HS-5 (cell line): ENCODE data around the gene EFNB3.

Experiments used
- DNase-seq: peaks from one replicate; pipeline ENCODE4 v3.0.0-alpha.2; 2012; ENCODE audit warnings: low read depth

The EFNB3 gene

DNA sequence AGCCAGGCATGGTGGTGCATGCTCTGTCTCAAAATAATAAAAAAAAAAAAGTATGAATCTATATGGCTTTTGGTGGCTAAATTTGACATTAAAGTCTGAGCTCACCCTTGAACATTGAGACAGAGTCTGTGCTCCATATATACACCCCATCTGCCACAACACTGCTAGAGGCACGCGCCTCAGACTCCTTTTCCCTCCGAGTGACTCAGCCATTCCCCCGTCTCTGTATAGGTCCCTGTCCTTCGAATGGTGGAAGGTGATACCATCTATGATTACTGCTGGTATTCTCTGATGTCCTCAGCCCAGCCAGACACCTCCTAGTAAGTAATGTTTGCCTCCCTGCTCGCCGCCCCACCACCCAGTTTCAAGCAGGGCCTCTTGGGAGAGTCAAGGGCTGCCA is 4.5 kb upstream of the EFNB3 start:
- no peak for DNase-seq

DNA sequence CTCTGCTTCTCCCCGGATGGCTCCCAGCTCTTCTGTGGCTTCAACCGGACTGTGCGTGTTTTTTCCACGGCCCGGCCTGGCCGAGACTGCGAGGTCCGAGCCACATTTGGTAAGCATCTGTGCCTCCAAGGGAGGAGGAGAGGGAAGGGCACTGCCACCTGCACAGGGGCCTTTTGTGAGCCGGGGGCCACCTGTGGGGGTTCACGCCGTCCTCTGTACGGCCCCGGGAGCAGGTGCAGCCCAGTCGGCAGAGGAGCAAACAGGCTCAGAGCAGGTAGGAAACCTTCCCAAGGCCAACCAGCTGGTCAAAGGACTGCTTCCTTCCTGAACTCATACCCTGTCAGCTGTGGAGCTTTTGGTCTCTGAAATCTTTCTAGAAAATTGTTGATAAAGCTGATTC is 3.3 kb upstream of the EFNB3 start:
- no peak for DNase-seq

DNA sequence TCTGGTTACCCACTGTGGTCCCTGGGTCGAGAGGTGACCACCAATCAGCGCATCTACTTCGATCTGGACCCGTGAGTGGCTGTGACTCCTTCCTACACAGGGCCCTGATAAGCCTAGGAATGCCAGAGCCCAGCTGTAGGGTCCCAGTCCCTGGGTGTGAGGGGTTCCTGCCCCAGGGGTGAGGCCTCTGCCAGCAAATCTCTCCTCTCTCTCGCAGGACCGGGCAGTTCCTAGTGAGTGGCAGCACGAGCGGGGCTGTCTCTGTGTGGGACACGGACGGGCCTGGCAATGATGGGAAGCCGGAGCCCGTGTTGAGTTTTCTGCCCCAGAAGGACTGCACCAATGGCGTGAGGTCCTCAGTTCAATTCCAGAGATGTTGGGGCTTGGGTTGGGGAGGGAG is 2.2 kb upstream of the EFNB3 start:
- DNase-seq, result no peak

GRCh38 chr17:7703584-7704479 is 1.2 kb upstream of the EFNB3 start:
- DNase-seq, result no peak

DNA sequence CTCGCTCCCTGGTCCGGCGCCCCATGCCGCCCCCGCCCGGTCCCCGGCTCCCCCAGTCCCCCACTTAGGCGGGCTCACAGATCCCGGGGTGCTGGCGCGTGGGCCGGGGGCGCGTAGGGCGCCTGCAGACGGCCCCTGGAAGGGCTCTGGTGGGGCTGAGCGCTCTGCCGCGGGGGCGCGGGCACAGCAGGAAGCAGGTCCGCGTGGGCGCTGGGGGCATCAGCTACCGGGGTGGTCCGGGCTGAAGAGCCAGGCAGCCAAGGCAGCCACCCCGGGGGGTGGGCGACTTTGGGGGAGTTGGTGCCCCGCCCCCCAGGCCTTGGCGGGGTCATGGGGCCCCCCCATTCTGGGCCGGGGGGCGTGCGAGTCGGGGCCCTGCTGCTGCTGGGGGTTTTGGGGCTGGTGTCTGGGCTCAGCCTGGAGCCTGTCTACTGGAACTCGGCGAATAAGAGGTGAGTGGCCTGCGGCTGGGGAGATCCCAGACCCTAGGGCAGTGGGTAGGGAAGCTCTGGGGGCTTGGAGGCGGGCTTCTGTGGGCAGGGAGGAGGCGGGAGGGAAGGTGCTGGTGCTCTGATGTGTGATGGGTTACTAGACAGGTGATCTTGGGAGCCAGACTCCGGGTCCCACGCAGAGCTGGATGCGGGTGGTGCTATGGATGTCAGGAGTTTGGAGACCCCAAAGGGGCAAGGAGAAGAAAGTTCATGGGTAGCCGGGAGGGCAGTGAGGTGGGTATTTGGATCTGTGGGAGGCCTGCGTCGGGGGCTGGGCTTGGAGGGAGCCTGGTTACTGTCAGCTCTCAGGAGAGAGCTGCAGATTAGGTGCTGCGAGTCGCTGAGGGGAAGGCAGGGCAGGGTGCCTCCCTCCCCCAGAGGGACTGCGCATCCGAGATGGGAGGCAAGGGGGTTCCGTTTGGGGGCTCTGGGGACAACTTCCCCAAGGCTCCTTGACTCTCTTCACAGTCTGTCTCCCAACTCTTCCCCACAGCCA is 560 bp downstream of the EFNB3 start:
- DNase-seq, result no peak

- no peak for DNase-seq
These were observed 1.8 kb downstream of the EFNB3 start for GRCh38 chr17:7706631-7707354.

GRCh38 chr17:7707446-7707845 is 2.4 kb downstream of the EFNB3 start:
- no peak for DNase-seq

- DNase-seq, result no peak
These were observed 3.1 kb downstream of the EFNB3 start for GRCh38 chr17:7707858-7708750.

DNA sequence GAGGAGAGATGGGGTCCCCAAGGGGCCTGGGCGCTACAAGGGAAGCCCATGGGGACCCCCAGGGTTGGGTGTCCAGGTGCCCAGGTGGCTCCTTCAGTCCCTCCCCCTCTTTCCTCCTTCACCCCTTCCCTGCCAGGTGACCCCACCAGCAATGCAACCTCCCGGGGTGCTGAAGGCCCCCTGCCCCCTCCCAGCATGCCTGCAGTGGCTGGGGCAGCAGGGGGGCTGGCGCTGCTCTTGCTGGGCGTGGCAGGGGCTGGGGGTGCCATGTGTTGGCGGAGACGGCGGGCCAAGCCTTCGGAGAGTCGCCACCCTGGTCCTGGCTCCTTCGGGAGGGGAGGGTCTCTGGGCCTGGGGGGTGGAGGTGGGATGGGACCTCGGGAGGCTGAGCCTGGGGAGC is 4.0 kb downstream of the EFNB3 start:
- no peak for DNase-seq

GRCh38 chr17:7710301-7710700 is 5.3 kb downstream of the EFNB3 start:
- no peak for DNase-seq

GRCh38 chr17:7711051-7711755 is 6.2 kb downstream of the EFNB3 start:
- no peak for DNase-seq

DNA sequence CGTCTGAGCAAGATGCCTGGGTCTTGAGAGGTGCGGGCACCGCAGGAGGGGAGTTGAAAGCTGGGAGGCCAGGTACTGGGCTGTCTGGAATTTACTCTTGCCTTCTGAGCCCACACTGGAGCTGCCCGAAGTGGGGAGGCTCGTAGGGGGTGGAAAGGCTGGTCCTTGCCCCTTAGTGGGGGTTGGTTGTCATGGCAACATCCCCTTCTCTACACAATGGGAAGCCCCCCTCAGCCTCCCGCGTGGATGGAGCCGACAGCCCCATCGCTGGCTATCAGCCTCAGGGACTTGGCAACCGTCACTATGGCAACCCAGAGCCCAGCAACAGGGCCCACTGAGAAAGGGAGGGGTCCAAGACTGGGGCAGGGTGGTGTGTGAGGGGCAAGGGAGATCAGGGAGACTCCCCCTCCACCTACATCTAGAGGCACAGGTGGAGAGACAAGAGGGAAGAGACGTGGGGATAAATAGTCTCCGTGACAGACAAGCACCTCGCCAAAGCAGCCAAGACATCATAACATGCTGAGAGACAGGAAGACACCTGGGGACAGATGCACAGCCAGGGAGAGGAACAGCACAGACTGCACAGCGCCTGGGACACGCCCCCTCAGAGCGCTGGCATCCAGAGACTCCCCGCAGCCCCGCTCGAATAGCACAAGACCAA is 7.2 kb downstream of the EFNB3 start:
- no peak for DNase-seq

DNA sequence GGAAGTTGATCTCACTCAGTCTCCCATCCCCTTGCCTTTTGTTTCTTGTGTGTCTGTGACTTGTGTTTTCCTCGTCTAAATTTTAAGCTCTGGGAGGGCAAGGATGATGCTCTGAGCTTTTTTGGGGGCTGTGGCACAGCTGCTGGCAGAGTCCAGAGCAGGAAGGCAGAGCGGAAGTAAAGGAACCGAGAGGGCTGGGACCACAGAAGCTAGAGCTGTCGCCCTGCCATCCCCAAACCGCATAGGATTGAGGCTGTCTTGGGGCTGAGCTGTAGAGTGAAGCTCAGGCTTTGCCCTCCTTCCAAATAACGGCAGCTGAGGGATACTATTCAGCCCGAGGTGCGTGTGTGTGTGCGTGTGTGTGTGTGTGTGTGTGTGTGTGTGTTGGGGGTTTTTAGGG is 8.8 kb downstream of the EFNB3 start:
- DNase-seq, result no peak

GRCh38 chr17:7714721-7715594 is 10.0 kb downstream of the EFNB3 start:
- no peak for DNase-seq

DNA sequence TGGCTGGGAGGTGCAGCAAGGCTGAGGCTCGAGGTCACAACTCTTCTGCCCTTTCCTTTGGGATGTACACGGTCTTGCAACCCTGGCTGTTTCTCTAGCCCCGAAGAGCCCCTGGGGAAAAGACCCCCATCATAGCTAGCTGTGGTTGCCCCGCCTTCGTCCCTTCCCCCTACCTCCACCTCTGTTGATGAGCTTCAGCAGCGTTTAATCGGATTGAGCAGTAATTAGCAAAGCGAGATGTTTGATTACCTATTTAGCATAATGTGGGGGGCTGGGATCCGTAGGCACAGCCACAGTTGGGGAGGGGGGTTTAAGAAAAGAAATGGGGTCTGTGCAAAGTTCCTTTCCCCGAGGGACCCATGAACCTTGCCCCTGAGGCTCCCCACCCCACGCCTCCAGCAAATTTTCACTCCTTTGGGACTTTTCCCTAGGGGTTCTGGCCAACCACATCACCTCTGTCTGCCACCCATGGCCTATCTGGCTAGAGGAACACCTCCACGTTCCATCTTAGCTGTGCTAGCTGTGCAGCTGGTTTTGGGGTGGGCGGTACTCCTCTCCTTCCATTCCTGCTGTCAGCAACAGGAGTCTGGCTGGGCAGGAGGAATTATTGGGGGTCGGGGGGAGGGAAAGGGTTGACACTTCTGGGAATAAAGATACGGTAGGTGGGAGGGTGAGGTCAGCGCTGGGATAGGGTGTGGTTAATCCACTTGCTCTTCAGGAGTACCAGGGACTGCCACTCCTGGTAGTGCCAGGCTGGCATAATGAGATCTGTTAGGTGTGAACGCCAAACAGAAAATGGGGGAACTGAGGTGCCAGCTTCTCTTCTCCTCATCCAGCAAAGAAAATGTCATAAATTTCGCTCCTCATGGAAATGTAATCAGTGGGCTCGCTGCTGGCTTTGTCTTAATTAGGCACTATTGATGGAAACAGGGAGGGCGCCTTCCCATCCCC is 11.2 kb downstream of the EFNB3 start:
- DNase-seq, result no peak

DNA sequence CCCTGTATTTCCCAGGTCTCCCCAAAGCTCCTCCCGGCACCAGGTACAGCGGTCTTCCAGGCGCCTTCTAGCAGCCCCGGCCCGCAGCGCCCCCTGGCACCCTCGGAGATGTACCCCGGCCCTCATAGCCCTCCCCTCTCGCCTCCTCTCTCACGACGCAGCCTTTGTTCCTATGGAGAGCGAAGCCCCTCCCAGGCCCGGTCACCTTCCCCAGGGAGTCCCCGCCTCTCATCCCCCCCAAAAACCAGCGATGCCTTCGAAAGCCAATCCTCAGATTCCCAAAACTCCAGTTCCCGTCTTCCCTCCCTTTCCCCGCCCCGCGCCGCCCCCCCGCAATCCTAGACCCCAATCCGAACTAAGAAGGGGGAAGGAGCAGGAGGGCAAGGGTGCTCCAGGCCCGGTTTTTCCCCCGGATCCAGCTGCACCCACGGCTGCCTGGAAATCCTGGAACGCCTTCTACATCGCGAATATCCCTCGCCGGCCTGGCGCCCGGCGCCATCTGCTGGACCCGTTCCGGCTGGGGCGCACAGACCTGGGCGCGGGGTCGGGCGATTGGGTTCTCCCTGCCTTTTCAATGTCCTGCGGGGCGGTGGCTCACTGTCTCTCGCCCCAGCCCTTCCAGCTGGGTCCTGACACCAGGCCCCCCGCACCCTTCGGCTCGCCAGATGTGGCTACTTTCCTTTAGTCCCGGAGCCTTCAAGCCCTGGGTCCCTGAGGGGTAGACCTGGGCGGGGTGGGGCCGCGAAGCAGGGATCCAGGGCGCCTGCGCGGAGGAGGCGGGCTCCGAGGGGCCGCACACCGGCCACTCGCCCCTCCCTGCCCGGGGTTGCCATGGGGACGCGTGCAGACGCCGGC is 12.1 kb downstream of the EFNB3 start, which contains the start of gene DNAH2:
Gene DNAH2 (plus strand): TSS at position 844 of the 855 bp plus-strand sequence. CDS start 1,991 bp downstream, outside the sequence.
- peak; percentile 45 for DNase-seq
